Kidney (tissue), 14 donors: ENCODE measurements around the gene GRID1. TPM values are rescaled to one million over a fixed set of nuclear protein-coding genes. Genes with fewer than 3 reads are reported as not detected.

Experiments
- DNase-seq, 5 donors: peaks; one replicate each; pipeline ENCODE4 v3.0.0-alpha.2; 2013 to 2020
- FAIRE-seq: peaks from 2 replicates; lab custom pipeline; 2012; peaks lifted over from hg19 to GRCh38; lab: Jason Lieb, UNC
- H3K27ac ChIP-seq, 2 donors: one replicate each; pipeline ENCODE4 v1.7.0; 2013; ENCODE audit warnings: low read depth in 2 of 2, low read length in 2 of 2, inconsistent platforms in 1 of 2
- H3K27me3 ChIP-seq: one replicate; pipeline ENCODE4 v1.7.1; 2013; ENCODE audit warnings: low read length, inconsistent platforms; ENCODE audit not compliant: control insufficient read depth, insufficient read depth
- H3K36me3 ChIP-seq, 3 donors: one replicate each; pipeline versions ENCODE4 v1.7.0 to v1.7.1; 2013; ENCODE audit warnings: low read length in 3 of 3, control low read depth in 1 of 3, inconsistent platforms in 1 of 3; ENCODE audit not compliant: insufficient read depth in 3 of 3, control insufficient read depth in 2 of 3
- H3K4me1 ChIP-seq, 3 donors: one replicate each; pipeline versions ENCODE4 v1.7.0 to v1.7.1; 2013; ENCODE audit warnings: low read length in 3 of 3, inconsistent platforms in 1 of 3, low read depth in 1 of 3; ENCODE audit not compliant: control insufficient read depth in 2 of 3, insufficient read depth in 2 of 3
- H3K4me3 ChIP-seq, 3 donors: one replicate each; pipeline versions ENCODE4 v1.7.0 to v1.8.1; 2013; ENCODE audit warnings: low read length in 3 of 3, control low read depth in 1 of 3, inconsistent platforms in 1 of 3
- H3K9ac ChIP-seq, 3 donors: one replicate each; pipeline versions ENCODE4 v1.7.0 to v1.7.1; 2013; ENCODE audit warnings: low read length in 3 of 3, control low read depth in 1 of 3, inconsistent platforms in 1 of 3
- H3K9me3 ChIP-seq, 3 donors: one replicate each; pipeline versions ENCODE4 v1.7.0 to v1.7.1; 2013; ENCODE audit warnings: low read length in 3 of 3, control low read depth in 1 of 3, inconsistent platforms in 1 of 3; ENCODE audit not compliant: control insufficient read depth in 2 of 3, insufficient read depth in 1 of 3
- intact Hi-C: fragments of 100-400 bp; cut with DNase I; formaldehyde crosslinking; loops from one replicate; pipeline ENCODE4 v1.11.1; 2022
- polyA plus RNA-seq: library from polyadenylated mRNA; stranded (reverse); fragments of 350-450 nt; fragmentation: Illumina TruSeq; extraction: RNeasy Lipid Tissue Mini Kit (QIAGEN cat#74804); gene quantifications from one replicate; pipeline ENCODE4 v1.2.3, GENCODE V29; 2014; ENCODE audit warnings: low read depth, low replicate concordance; ENCODE audit not compliant: insufficient read depth
- total RNA-seq: library from RNA; stranded (reverse); fragmentation: NEBNext Ultra II Directional; extraction: Animal tissue kit (Norgen Biotek cat#: 25700); gene quantifications from one replicate; pipeline ENCODE4 v1.2.1, GENCODE V29; 2021
- TF ChIP-seq, protein P1 (sequence below): IDR thresholded peaks from 3 replicates; pipeline ENCODE4 v1.5.1; 2012; ENCODE audit warnings: mild to moderate bottlenecking, moderate library complexity, borderline replicate concordance; ENCODE audit not compliant: insufficient read depth; ENCODE audit errors: extremely low read depth
- donor health status: control.
- donor health status: control.
- donor health status: control.
- donor health status: control.
- donor health status: control.
- donor health status: DM: yes; HTN: yes; CAD: no.
- donor health status: Normal renal cell carcinoma (clear cell type).

GRID1 gene
- total and polyA plus RNA-seq, 2 donors from 2014 or later, result 0.37 to 1.4 TPM

DNA sequence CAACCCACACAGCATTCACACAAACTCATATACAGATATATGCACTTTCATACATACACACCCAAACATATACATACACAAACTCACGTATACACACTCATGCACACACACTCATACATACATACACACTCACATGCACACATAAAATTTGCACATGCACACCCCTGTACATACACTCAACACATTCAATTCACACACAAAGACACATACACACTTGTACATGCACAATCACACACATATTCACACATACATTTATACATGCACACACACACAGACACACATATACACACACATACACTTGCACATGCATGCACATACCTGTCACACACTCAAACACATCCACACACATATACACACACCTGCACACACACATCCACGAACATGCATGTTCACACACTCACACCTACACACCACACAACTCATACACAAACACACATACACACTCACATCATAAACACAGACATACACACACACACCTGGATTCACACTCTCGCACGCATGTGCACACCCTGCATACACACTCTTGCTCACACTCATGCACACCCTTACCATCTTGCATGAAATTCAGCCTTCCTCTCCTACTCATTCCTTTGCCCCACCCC, 451.2 kb downstream of the GRID1 start:
- Histone ChIP-seq H3K9me3 (no peaks in the 10 kb centered on the region), H3K4me1 (no peaks in the 10 kb centered on the region), H3K27me3 (no peaks in the 10 kb centered on the region), H3K36me3 (no peaks in the 10 kb centered on the region), H3K9ac (no peak overlapping the region), H3K27ac (no peak overlapping the region), H3K4me3 (no peak overlapping the region)
- intact Hi-C loops, result no loop called here
- TF ChIP-seq, protein P1, sequence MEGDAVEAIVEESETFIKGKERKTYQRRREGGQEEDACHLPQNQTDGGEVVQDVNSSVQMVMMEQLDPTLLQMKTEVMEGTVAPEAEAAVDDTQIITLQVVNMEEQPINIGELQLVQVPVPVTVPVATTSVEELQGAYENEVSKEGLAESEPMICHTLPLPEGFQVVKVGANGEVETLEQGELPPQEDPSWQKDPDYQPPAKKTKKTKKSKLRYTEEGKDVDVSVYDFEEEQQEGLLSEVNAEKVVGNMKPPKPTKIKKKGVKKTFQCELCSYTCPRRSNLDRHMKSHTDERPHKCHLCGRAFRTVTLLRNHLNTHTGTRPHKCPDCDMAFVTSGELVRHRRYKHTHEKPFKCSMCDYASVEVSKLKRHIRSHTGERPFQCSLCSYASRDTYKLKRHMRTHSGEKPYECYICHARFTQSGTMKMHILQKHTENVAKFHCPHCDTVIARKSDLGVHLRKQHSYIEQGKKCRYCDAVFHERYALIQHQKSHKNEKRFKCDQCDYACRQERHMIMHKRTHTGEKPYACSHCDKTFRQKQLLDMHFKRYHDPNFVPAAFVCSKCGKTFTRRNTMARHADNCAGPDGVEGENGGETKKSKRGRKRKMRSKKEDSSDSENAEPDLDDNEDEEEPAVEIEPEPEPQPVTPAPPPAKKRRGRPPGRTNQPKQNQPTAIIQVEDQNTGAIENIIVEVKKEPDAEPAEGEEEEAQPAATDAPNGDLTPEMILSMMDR, result no peak
- no peak for FAIRE-seq
- no peak for DNase-seq

DNA sequence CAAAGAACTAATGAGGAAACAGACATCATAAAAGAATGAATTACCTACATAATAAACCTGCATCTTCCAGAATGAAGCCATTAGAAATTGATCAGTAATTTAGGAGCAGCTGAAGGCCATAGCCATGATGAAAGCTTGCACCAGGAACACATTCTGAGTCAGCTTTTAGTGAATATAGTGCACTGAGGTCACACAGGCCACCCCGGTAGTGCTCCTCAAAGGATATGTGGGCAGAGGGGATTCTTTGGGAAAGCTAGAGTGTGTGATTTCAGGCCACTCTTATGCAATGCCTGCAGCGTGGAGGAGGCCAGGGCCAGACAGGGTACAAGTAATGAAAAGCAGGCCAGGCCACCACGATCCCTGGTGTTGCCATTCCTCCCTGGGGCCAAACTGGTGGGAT, 451.9 kb downstream of the GRID1 start:
- intact Hi-C loops, result no loop called here
- Histone ChIP-seq H3K4me3 (no peak overlapping the region), H3K9ac (no peak overlapping the region), H3K27me3 (no peaks in the 10 kb centered on the region), H3K27ac (no peak overlapping the region), H3K4me1 (no peaks in the 10 kb centered on the region), H3K9me3 (no peaks in the 10 kb centered on the region), H3K36me3 (no peaks in the 10 kb centered on the region)
- FAIRE-seq (no peak), DNase-seq (no peak)
- TF ChIP-seq, protein P1, result no peak

DNA sequence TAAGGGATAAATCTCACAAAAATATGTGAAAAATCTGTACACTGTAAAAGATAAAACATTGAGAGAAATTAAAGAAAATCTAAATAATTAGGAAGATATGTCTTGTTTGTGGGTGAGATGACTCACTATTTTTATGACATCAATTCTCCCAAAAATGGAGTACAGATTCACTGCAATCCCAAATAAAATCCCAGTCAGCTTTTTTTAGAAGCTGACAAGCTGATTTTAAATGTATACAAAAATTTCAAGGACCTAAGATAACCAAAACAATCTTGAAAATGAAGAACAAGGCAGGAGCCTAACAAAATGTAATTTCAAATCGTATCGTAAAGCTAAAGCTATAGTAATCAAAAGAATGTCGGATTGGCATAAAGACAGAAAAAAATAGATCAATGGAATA, 458.1 kb downstream of the GRID1 start:
- TF ChIP-seq, protein P1, result no peak
- DNase-seq (no peak), FAIRE-seq (no peak)
- no peaks in the 10 kb centered on the region for H3K27me3 ChIP-seq
- intact Hi-C loops, result no loop called here
- no peak overlapping the region for H3K9ac ChIP-seq
- H3K9me3 ChIP-seq, result no peaks in the 10 kb centered on the region
- H3K4me3 ChIP-seq, result no peak overlapping the region
- no peaks in the 10 kb centered on the region for H3K4me1 ChIP-seq
- no peaks in the 10 kb centered on the region for H3K36me3 ChIP-seq
- H3K27ac ChIP-seq, result no peak overlapping the region

DNA sequence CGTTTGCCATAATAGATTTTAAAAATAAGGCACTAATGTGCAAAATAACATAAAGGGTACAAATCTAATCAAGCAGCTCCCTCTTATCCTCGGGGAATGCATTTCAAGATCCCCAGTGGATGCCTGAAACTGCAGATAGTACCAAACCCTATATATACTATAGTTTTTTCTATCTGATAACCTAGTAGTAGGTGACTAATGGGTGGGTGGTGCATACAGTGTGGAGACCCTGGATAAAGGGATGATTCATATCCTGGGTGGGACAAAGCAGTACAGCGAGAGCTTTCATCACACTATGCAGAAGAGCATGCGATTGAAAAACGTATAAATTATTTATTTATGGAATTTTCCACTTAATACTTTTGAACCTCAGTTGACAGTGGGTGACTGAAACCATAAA, 464.5 kb downstream of the GRID1 start:
- Histone ChIP-seq H3K27ac (no peak overlapping the region), H3K9ac (no peak overlapping the region), H3K27me3 (no peaks in the 10 kb centered on the region), H3K4me1 (no peaks in the 10 kb centered on the region), H3K9me3 (no peaks in the 10 kb centered on the region), H3K4me3 (no peak overlapping the region), H3K36me3 (no peaks in the 10 kb centered on the region)
- TF ChIP-seq, protein P1, result no peak
- no peak for FAIRE-seq
- DNase-seq, result no peak
- intact Hi-C loops, result no loop called here
